NCI-H524 (cell line): ENCODE measurements around the gene PLOD3.

ENCODE experiments used
- DNase-seq, 2 experiments: peaks; one replicate each; lab custom pipeline; 2025; lab: John Stamatoyannopoulos, UW

PLOD3 gene

GRCh38 chr7:101179117-101179516 is 38.3 kb downstream of the PLOD3 start:
- peak in 1 of 2 experiments; percentile 17 for DNase-seq

DNA sequence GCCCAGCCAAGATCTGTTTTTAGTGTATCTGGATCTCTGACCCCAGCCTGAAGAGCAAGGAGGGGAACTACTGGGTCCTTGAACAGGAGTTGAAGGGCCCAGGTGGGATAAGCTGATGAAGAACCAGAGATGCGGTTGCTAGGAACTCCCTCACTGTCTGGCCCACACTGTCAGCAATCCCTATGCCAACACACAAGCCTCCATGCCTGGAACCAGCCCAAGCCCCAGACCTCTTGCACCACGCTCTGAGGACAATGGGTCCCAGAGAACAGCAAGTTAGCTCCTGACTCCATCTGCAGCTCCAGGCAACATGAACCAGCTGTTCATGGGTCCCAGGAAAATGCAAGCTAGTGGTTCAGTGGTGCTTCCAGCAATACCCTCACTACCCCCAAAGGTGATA is 39.7 kb downstream of the PLOD3 start:
- DNase-seq: no peak

- DNase-seq: no peak
Observed at GRCh38 chr7:101175664-101176063, 41.7 kb downstream of the PLOD3 start.

DNA sequence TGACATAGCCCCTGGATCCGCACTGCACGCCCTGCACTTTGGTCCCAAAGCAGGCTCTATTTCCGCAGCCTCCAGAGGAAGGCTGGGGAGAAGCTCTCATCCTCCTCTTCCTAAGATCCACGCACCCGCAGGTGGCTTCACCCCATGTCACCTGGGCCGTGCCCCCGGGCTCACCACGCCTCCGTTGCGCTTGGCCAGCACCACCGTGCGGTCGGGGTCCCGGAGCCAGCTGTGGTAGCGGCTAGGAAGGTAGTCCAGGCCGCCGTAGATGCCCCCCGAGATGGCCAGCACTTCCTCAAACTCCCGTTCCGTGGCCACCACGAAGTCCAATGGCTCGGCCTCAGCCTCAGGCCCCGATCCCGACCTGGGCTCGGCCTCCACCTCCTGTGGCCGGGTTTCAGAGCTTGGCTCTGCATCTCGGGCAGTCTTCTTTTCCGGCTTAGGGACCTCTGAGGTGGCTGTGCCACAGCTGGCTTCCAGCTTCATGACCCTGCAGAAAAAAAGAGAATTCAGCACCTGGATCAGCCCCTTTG is 43.0 kb downstream of the PLOD3 start:
- no peak for DNase-seq

GRCh38 chr7:101173752-101174244 is 43.6 kb downstream of the PLOD3 start:
- no peak for DNase-seq

DNA sequence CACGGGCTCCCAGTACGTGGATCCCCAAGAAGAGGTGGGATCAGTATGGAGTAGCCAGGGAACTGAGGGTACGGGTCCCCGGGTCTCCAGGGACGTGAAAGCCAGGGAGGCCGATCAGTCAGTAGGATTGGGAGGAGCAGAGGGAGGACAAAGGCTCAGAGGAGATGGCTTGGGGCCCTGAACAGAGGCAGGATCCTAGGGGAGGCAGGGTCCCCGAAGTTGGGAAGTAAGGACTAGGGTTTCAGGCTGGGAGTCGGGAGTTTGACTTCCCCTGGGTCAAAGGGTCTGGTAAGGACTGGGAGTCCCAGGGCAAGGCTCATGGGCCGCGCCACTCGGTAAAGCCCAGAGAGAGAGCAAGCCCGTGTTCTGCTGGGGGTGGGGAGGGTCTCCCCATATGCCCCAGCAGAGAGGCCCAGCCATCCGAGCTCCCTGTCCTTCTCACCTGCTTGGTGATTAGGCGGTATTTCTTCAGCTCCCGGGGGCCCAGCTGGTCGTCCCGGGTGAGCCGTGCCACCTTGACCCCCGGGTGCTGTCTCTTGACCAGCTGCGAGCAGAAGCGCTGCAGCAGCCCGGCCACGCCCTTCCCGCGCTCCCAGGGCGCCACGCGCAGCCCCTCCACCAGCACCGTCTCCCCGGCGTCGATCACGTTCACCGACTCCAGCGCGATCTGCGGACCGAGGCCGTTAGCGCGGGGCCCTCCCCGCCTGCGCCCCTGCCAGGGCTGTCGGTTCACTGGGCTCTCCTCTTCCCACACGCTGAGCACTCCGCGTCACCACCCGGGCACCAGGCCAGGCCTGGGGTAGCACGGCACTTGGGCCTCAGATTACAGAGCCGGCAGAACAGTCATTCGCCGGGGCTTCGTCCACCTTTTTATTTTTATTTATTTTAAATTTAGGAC is 44.3 kb downstream of the PLOD3 start:
- DNase-seq: peak in 1 of 2 experiments; percentile 26

- no peak for DNase-seq
Observed at GRCh38 chr7:101172005-101172853, 45.2 kb downstream of the PLOD3 start.

GRCh38 chr7:101171442-101171837 is 45.9 kb downstream of the PLOD3 start:
- DNase-seq: peak in 1 of 2 experiments; percentile 12

DNA sequence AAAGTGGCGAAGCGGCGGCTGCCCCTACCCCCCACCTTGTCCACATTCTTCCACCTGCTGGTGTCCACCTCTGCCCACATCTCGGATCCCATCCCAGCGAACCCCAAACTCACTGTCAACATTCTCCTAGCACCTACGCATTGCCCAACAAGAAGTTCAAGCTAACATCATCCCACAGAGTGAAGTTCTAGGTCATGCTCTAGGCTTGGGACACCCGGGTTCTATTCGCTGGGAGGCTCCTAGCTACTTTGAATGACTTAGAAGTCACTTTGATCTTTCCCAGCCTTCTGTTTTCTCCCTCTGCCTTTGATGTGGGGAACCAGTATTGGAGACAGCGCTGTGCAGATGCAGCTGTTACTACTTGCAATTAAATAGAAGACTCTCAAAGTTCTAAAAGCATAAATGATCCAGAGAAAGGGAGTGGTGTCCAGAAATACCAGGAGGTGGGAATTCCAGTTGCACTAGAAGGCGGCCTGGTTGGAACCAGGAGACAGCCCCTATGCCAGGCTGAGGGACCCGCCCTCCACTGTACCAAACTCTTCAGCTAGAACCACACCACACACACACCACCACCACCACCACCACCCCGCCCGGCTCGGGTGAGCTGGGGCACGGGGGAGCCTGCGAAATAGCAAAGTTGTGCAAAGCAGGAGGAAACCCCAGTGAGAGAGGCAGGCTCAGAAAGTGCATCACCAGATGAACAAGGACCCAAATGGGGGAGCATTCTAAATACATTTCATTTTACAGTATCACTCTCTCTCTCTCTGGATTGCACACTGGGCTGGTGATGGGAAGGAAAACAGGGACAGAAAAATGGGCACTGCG is 46.6 kb downstream of the PLOD3 start:
- no peak for DNase-seq

DNA sequence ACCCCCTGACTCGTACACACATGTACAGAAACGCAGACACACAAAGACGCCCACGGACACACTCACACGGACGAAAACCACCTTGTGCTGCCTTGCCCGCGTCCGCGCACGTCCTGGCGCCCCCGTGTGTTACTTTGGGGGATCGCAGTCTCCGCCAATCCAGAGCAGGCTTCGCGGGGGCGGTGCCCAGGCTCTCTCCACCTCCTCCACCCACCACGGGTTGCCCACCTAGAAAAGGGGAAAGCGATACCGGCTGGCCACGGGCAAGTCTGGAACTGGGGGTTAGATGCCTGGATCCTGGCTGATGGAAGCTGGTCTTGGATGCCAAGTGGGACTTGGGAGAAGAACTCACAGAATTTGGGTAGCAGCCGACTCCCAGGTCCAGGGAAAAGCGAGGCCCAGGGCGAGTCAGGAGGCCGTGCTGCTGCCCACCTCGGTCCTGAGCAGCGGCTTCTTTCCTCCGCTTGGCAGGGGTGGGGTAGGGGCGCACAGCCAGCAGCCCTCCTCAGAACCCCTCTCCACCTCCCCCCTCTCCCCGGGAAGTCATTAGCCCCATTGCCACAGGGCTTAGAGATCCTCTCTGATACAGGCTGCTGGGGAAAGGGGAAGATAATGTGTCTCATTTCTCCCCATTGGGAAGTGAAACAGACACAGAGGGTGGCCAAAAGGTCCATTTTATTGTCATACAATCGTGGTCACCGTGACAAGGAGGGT is 47.4 kb downstream of the PLOD3 start:
- DNase-seq: peak in 1 of 2 experiments; percentile 59

GRCh38 chr7:101169110-101169837 is 48.1 kb downstream of the PLOD3 start:
- no peak for DNase-seq

- DNase-seq: no peak
Observed at GRCh38 chr7:101168412-101169049, 48.9 kb downstream of the PLOD3 start.

DNA sequence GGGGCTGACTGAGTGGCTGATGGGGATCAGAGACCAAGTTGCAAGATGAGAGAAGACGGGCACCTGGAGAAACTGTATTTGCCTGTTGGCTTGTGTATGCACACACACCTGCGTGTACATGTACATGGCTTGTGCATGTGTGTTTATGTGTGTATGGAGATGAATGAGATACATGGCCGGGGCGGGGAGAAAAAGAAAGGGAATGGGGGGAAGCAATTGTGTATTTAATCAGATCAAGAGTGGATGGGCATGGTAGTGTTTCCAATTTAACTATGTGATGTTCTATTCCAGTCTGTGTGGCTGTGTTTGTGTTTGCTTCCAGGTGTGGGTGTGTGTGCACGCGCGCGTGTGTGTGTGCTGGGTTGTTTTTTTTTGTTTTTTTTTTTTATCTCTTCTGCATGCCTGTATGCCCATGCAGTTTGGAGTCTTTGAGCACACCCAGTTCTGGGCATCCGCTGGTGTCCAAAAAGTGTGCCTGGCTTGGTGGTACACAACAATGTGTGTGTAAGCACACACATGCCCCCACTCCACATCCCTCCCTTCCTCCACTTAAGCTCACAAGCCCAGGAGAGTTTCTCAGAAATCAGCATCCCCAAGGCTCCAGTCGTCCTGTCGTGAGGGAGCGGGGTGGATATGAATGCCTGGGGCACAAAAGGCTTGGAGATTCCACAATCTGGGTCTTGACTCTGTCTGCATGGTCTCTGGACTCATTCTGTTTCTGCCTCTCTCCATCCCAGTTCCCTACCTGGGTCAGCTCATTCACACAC is 49.6 kb downstream of the PLOD3 start:
- DNase-seq: no peak

DNA sequence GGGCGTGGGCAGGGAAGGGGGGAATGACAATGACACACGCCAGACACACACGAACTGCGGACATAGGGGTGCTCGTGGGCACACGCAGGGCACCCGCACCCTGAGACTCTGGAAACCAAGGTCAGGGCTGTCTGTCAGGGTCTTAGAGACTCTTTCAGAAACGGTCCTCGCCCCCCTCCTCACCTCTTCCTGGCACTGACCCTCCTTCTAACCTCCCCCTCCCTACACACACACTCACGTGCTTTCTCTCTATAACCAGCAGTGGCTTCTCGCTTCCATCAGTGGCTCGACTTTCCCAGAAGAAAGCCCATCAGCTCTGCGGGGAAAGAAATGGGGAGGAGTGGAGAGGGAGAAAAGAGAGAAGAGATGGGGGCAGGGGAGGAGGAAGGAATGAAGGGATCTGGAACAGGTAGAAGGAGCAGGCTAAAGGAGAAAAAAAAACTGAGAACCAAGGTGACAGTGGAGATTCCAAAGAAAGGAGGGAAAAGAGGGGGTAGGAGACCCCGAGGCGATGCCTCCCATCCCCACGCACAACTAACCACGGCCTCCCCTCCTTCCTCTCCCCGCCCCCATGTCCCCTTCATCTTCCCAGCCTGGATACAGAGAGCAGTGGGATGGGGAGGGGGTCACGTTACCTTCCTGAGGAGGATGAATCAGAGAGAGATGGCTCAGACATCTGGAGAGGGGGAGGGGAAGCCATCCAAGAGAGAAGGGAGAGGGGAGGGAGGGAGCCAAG is 50.3 kb downstream of the PLOD3 start:
- peak; percentile 88 to 93 for DNase-seq

GRCh38 chr7:101166648-101166908 is 50.8 kb downstream of the PLOD3 start:
- DNase-seq: no peak

GRCh38 chr7:101165958-101166647 is 51.3 kb downstream of the PLOD3 start:
- peak in 1 of 2 experiments; percentile 50 for DNase-seq

- DNase-seq: peak; percentile 80 to 94
Observed at GRCh38 chr7:101165075-101165957, 52.1 kb downstream of the PLOD3 start, which contains the start of gene VGF. TSS of gene VGF (minus strand) at chr7:101165569. CDS start at chr7:101164843, 726 bp downstream.
